HG02981 (cell line): ENCODE results near the gene MAOB.

Source experiments
- ATAC-seq: cut with Tn5 transposase; IDR thresholded peaks from one replicate; pipeline ENCODE4 v1.9.1; 2021; ENCODE audit warnings: mild to moderate bottlenecking, moderate library complexity; ENCODE audit not compliant: unreplicated experiment

The MAOB gene

GRCh38 chrX:43718081-43718480, 164.2 kb downstream of the MAOB start:
- no peak for ATAC-seq

GRCh38 chrX:43717161-43717560, 165.1 kb downstream of the MAOB start:
- no peak for ATAC-seq

GRCh38 chrX:43716696-43717095, 165.6 kb downstream of the MAOB start:
- no peak for ATAC-seq
